ENCODE results near the gene FXYD3.

Gene FXYD3

GRCh38 chr19:35153701-35154524 is 38.3 kb downstream of the FXYD3 start:
- Mint-ChIP-seq H3K27ac (no peak overlapping the region), H3K36me3 (ENCODE audit: low read depth) (no peaks in the 10 kb centered on the region), H3K4me3 (peak overlapping the region; percentile 85), H3K9me3 (no peaks in the 10 kb centered on the region), H3K4me1 (peaks cover 65% of the 10 kb centered on the region), H3K27me3 (ENCODE audit: low read depth, poor library complexity) (peaks cover 44% of the 10 kb centered on the region)
- TF ChIP-seq CTCF (IDR thresholded peaks at IDR 0.05), result peak; percentile 61
- peak; percentile 76 for DNase-seq

- DNase-seq, result peak; percentile 68
- peak within 1 kb of the TSS; percentile 85 for H3K4me3 Mint-ChIP-seq
- H3K36me3 Mint-ChIP-seq (ENCODE audit: low read depth), result peaks cover 6% of the 10 kb centered on the region
- peaks cover 59% of the 10 kb centered on the region for H3K4me1 Mint-ChIP-seq
- peaks cover 39% of the 10 kb centered on the region for H3K27me3 Mint-ChIP-seq (ENCODE audit: low read depth, poor library complexity)
- H3K9me3 Mint-ChIP-seq, result no peaks in the 10 kb centered on the region
- TF ChIP-seq CTCF (IDR thresholded peaks at IDR 0.05), result no peak
- no peak within 1 kb of the TSS for H3K27ac Mint-ChIP-seq
These were observed 39.1 kb downstream of the FXYD3 start, which contains the start of gene FXYD5 for GRCh38 chr19:35154525-35155406. Gene FXYD5, plus strand, starts transcription at chr19:35154735. Its CDS starts 816 bp downstream, at chr19:35155551.

GRCh38 chr19:35155441-35155840 is 39.8 kb downstream of the FXYD3 start:
- H3K4me3 Mint-ChIP-seq, result peak overlapping the region; percentile 85
- H3K27ac Mint-ChIP-seq, result no peak overlapping the region
- H3K9me3 Mint-ChIP-seq, result no peaks in the 10 kb centered on the region
- no peak for DNase-seq
- no peak for TF ChIP-seq CTCF (IDR thresholded peaks at IDR 0.05)
- H3K4me1 Mint-ChIP-seq, result peaks cover 55% of the 10 kb centered on the region
- peaks cover 8% of the 10 kb centered on the region for H3K36me3 Mint-ChIP-seq (ENCODE audit: low read depth)
- H3K27me3 Mint-ChIP-seq (ENCODE audit: low read depth, poor library complexity), result peaks cover 39% of the 10 kb centered on the region

- H3K27ac Mint-ChIP-seq, result no peak overlapping the region
- no peak for TF ChIP-seq CTCF (IDR thresholded peaks at IDR 0.05)
- no peaks in the 10 kb centered on the region for H3K9me3 Mint-ChIP-seq
- peaks cover 48% of the 10 kb centered on the region for H3K4me1 Mint-ChIP-seq
- DNase-seq, result no peak
- peaks cover 13% of the 10 kb centered on the region for H3K36me3 Mint-ChIP-seq (ENCODE audit: low read depth)
- peaks cover 39% of the 10 kb centered on the region for H3K27me3 Mint-ChIP-seq (ENCODE audit: low read depth, poor library complexity)
- H3K4me3 Mint-ChIP-seq, result peak overlapping the region; percentile 85
These were observed 40.5 kb downstream of the FXYD3 start for GRCh38 chr19:35155981-35156672.

- DNase-seq, result no peak
- Mint-ChIP-seq H3K9me3 (no peaks in the 10 kb centered on the region), H3K27ac (no peak overlapping the region), H3K27me3 (ENCODE audit: low read depth, poor library complexity) (peaks cover 38% of the 10 kb centered on the region), H3K4me1 (peaks cover 43% of the 10 kb centered on the region), H3K36me3 (ENCODE audit: low read depth) (peaks cover 18% of the 10 kb centered on the region), H3K4me3 (peak overlapping the region; percentile 62)
- no peak for TF ChIP-seq CTCF (IDR thresholded peaks at IDR 0.05)
These were observed 41.0 kb downstream of the FXYD3 start for GRCh38 chr19:35156673-35157014.
